ENCODE results near the gene ATP11B. TPM values are rescaled to one million over a fixed set of nuclear protein-coding genes. Genes with fewer than 3 reads are reported as not detected.

ATP11B gene
- total and polyA plus RNA-seq, 7 donors: 4.0 to 23.9 (median 18.8) TPM

DNA sequence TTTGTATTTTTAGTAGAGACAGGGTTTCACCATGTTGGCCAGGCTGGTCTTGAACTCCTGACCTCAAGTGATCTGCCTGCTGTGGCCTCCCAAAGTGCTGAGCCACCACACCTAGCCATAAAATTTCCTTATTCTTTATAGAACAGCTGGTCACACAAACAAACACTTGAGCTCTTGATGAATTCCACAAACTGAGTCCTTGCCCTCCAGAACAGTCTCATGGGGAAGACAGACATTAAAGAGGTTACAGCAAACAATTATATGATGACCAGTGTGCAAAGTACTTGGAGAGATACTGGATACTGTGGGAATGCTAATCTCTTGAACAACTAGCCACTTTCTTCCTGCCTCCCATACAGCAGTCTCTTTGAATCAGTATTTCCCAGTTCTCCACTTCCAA lies 7.5 kb upstream of the ATP11B start:
- H3K27ac ChIP-seq: no peak overlapping the region
- H3K36me3 ChIP-seq (ENCODE audit: insufficient read depth in 1 of 2, low read depth in 1 of 2): no peaks in the 10 kb centered on the region
- no peak for DNase-seq
- peaks cover 0 to 12% (median 3%) of the 10 kb centered on the region in 3 donors for H3K27me3 ChIP-seq (ENCODE audit: insufficient read depth in 3 of 3, low read length in 2 of 3)
- no peaks in the 10 kb centered on the region for H3K9me3 ChIP-seq
- no peak for ATAC-seq
- no peaks in the 10 kb centered on the region for H3K4me1 ChIP-seq
- no peak overlapping the region for H3K4me3 ChIP-seq
- intact Hi-C loops (cut with DNase I): loop anchor here in 1 of 2 donors (5.0 kb wide), 1 partner anchor 38 kb away; no protein-coding TSS in a partner anchor
- TF ChIP-seq, protein P1, sequence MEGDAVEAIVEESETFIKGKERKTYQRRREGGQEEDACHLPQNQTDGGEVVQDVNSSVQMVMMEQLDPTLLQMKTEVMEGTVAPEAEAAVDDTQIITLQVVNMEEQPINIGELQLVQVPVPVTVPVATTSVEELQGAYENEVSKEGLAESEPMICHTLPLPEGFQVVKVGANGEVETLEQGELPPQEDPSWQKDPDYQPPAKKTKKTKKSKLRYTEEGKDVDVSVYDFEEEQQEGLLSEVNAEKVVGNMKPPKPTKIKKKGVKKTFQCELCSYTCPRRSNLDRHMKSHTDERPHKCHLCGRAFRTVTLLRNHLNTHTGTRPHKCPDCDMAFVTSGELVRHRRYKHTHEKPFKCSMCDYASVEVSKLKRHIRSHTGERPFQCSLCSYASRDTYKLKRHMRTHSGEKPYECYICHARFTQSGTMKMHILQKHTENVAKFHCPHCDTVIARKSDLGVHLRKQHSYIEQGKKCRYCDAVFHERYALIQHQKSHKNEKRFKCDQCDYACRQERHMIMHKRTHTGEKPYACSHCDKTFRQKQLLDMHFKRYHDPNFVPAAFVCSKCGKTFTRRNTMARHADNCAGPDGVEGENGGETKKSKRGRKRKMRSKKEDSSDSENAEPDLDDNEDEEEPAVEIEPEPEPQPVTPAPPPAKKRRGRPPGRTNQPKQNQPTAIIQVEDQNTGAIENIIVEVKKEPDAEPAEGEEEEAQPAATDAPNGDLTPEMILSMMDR (IDR thresholded peaks at IDR 0.05): no peak

DNA sequence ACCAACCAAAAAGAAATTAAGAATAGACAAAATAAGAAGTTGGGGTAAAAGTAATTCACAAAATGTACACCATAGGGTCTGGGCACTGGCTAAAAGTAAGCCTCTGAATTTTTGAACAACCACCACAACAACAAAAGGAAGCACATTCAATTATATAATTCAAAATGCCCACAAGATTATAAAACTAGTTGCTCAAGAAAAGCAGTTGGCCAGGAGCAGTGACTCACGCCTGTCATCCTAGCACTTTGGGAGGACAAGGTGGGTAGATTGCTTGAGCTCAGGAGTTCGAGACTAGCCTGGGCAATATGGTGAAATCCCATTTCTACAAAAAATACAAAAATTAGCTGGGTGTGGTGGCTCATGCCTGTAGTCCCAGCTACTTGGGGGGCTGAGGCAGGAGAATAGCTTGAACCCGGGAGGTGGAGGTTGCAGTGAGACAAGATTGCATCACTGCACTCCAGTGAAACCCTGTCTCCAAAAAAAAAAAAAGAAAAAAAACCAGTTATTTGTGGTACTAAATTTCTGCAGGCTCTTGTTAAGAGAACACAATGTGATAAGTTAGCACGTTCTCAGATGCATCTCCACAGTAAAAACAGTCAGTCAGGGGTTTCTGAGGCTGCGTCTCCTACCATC lies 6.6 kb upstream of the ATP11B start:
- Histone ChIP-seq H3K4me3 (no peak overlapping the region), H3K27me3 (ENCODE audit: insufficient read depth in 3 of 3, low read length in 2 of 3) (peaks cover 0 to 12% (median 3%) of the 10 kb centered on the region in 3 donors), H3K9me3 (no peaks in the 10 kb centered on the region), H3K27ac (no peak overlapping the region), H3K36me3 (ENCODE audit: insufficient read depth in 1 of 2, low read depth in 1 of 2) (no peaks in the 10 kb centered on the region), H3K4me1 (no peaks in the 10 kb centered on the region)
- intact Hi-C loops (cut with DNase I): loop anchor here in 1 of 2 donors (5.0 kb wide), 1 partner anchor 39 kb away; no protein-coding TSS in a partner anchor
- ATAC-seq: no peak
- WGBS, 3 donors: 75 to 87% (median 84%) methylated on average over 5 of the region's 5 CpGs
- DNase-seq: no peak
- TF ChIP-seq, protein P1 (IDR thresholded peaks at IDR 0.05): no peak

DNA sequence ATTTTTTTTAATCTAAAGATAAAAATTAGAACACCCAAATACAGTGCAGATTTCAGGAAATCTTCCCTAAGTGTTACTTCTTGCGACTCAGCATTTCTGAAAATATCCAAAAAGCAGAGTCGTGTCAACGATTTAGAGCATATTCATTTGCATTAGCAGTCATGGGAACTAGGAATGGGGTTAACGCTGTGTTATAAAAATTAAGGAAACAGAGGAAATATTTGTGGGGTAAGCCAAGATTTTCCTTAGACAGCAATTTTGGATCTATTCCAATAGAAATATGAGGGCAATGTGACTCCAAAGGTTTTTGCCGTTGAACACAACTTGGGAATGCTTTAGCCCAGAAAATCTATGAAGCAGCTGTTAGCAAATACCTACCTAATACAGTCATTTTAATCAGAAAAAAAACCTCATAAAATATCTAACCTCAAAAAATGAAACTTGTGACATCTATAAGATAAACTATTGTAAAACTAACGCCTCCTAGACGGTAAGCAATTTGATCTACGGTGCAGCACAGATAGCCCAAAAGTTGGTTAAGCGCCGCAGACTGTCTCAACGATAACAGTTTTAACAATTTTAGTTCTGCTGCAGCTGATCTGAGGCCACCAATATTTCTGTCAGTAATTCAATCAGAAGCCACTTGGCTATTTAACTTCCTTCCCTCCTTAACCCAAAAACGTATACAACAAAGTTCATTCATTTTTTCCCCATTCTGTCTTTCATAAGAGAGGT lies 5.8 kb upstream of the ATP11B start:
- peaks cover 0 to 12% (median 3%) of the 10 kb centered on the region in 3 donors for H3K27me3 ChIP-seq (ENCODE audit: insufficient read depth in 3 of 3, low read length in 2 of 3)
- DNase-seq: no peak
- no peaks in the 10 kb centered on the region for H3K9me3 ChIP-seq
- intact Hi-C loops (cut with DNase I): loop anchor here in 1 of 2 donors (5.0 kb wide), 1 partner anchor 40 kb away; no protein-coding TSS in a partner anchor
- TF ChIP-seq, protein P1 (IDR thresholded peaks at IDR 0.05): no peak
- H3K27ac ChIP-seq: no peak overlapping the region
- H3K36me3 ChIP-seq (ENCODE audit: insufficient read depth in 1 of 2, low read depth in 1 of 2): no peaks in the 10 kb centered on the region
- H3K4me3 ChIP-seq: no peak overlapping the region
- 26 to 33% (median 31%) methylated on average over 12 of the region's 12 CpGs for WGBS, 3 donors
- no peak for ATAC-seq
- no peaks in the 10 kb centered on the region for H3K4me1 ChIP-seq

DNA sequence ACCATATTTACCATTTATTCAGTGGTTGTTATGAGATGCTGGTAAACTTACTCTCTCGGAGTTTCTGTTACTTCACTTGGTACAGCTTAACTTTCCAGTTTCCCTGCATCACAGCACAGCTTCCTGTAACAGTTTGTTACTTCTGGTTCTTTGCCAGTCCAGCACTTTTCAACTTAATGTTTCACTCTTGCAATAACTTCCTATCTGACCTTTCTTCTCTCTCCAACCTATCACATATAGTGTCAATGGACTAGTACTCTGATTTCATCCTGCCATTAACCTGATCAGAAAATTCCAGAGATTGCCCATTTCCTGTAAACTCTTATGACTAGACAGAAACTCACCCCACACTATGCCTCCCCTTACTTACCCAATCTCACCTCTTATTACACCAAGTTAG lies 3.9 kb upstream of the ATP11B start:
- Histone ChIP-seq H3K4me1 (no peaks in the 10 kb centered on the region), H3K27me3 (ENCODE audit: insufficient read depth in 3 of 3, low read length in 2 of 3) (peaks cover 0 to 12% (median 2%) of the 10 kb centered on the region in 3 donors), H3K27ac (no peak overlapping the region), H3K9me3 (no peaks in the 10 kb centered on the region), H3K36me3 (ENCODE audit: insufficient read depth in 1 of 2, low read depth in 1 of 2) (no peaks in the 10 kb centered on the region), H3K4me3 (no peak overlapping the region)
- intact Hi-C loops (cut with DNase I): loop anchor here in 1 of 2 donors (5.0 kb wide), 1 partner anchor 42 kb away; no protein-coding TSS in a partner anchor
- TF ChIP-seq, protein P1 (IDR thresholded peaks at IDR 0.05): no peak
- DNase-seq (no peak), ATAC-seq (no peak)
- WGBS, 3 donors: 59 to 71% (median 63%) methylated on average over 1 of the region's 1 CpG
